Lower leg skin (tissue), 4 donors: ENCODE measurements around the gene TNPO3. TPM values are rescaled to one million over a fixed set of nuclear protein-coding genes. Genes with fewer than 3 reads are reported as not detected.

Experiments
- DNase-seq, 2 donors: peaks; one replicate each; pipeline ENCODE4 v3.0.0-alpha.2; 2019; ENCODE audit warnings: low spot score in 2 of 2
- H3K4me3 ChIP-seq: fragments of 200-600 bp; sonication (generic); 2 replicates; pipeline ENCODE4 v1.5.1; 2017; ENCODE audit warnings: mild to moderate bottlenecking, low read depth; ENCODE audit not compliant: poor library complexity, severe bottlenecking
- CTCF ChIP-seq, 3 donors: fragments of 450-650 bp; IDR thresholded peaks; one replicate each; pipeline ENCODE4 v1.5.1; 2016; ENCODE audit warnings: antibody characterized with exemption in 3 of 3, mild to moderate bottlenecking in 3 of 3, moderate library complexity in 2 of 3
- POLR2A ChIP-seq, 2 donors: fragments of 450-650 bp; IDR thresholded peaks; one replicate each; pipeline ENCODE4 v1.6.1; 2016 to 2017; ENCODE audit warnings: antibody characterized with exemption in 2 of 2, mild to moderate bottlenecking in 1 of 2, moderate library complexity in 1 of 2
- WGBS, 2 donors: methylation state at CpG; one replicate each; pipeline ENCODE4 v1.1.5; 2018; 5-methylcytosine and 5-hydroxymethylcytosine counted together
- intact Hi-C: fragments of 100-400 bp; cut with DNase I; formaldehyde crosslinking; loops from one replicate; pipeline ENCODE4 v1.15.0; 2023; ENCODE audit warnings: low total_unique reads
- total RNA-seq, 4 donors: library from RNA; depleted of rRNA; stranded (reverse); fragments of >200 nt; gene quantifications; one replicate each; pipeline ENCODE4 v1.1.0, GENCODE V29; 2016

TNPO3 gene
- 10 to 100 TPM; 26.7 to 36.7 (median 31.0) TPM for total RNA-seq

- TF ChIP-seq POLR2A (IDR thresholded peaks at IDR 0.05) (no peak), CTCF (IDR thresholded peaks at IDR 0.05) (no peak)
- intact Hi-C loops: no loop called here
- 0% methylated on average over 49 to 58 of the region's 59 CpGs for WGBS, 2 donors
- peak; percentile 92 to 98 for DNase-seq
- H3K4me3 ChIP-seq: peak within 1 kb of the TSS; percentile 86
Measured at GRCh38 chr7:129054438-129055293, at the start of gene TNPO3. Gene TNPO3 (minus strand): TSS chr7:129055111. CDS start chr7:129054770, 341 bp downstream.

GRCh38 chr7:129103561-129104324 is 48.8 kb upstream of the TNPO3 start:
- TF ChIP-seq POLR2A (IDR thresholded peaks at IDR 0.05) (no peak), CTCF (IDR thresholded peaks at IDR 0.05) (no peak)
- 75 to 87% methylated on average over 4 of the region's 4 CpGs for WGBS, 2 donors
- DNase-seq: no peak
- no peak overlapping the region for H3K4me3 ChIP-seq
- intact Hi-C loops: no loop called here

- TF ChIP-seq CTCF (IDR thresholded peaks at IDR 0.05) (no peak), POLR2A (IDR thresholded peaks at IDR 0.05) (no peak)
- no peak for DNase-seq
- H3K4me3 ChIP-seq: no peak overlapping the region
- WGBS, 2 donors: 44 to 52% methylated on average over 6 of the region's 6 CpGs
- intact Hi-C loops: no loop called here
Measured at GRCh38 chr7:129101746-129102145, 46.8 kb upstream of the TNPO3 start.

GRCh38 chr7:129100827-129101166 is 45.9 kb upstream of the TNPO3 start:
- 56 to 76% methylated on average over 2 of the region's 2 CpGs for WGBS, 2 donors
- DNase-seq: no peak
- intact Hi-C loops: no loop called here
- H3K4me3 ChIP-seq: no peak overlapping the region
- no peak for TF ChIP-seq POLR2A (IDR thresholded peaks at IDR 0.05)
- no peak for TF ChIP-seq CTCF (IDR thresholded peaks at IDR 0.05)

- TF ChIP-seq CTCF (IDR thresholded peaks at IDR 0.05): no peak
- no peak for TF ChIP-seq POLR2A (IDR thresholded peaks at IDR 0.05)
- no peak overlapping the region for H3K4me3 ChIP-seq
- WGBS, 2 donors: 54 to 87% methylated on average over 8 of the region's 8 CpGs
- no peak for DNase-seq
- intact Hi-C loops: loop anchor here (10.0 kb wide), 1 partner anchor 184 kb away; the partner anchor contains the start of gene KCP
Measured at GRCh38 chr7:129098409-129099084, 43.6 kb upstream of the TNPO3 start.
